Transverse colon (tissue), 4 donors: ENCODE data around the gene SSH2. TPM values are rescaled to one million over a fixed set of nuclear protein-coding genes. Genes with fewer than 3 reads are reported as not detected.
"Not testable (repeated sequence)": the region's sequence is repeated elsewhere in the genome, so short reads cannot be mapped to it uniquely, and the experiment has no call there.

ENCODE experiments used
- DNase-seq: peaks from one replicate; pipeline ENCODE4 v3.0.0-alpha.2; 2019
- H3K27ac ChIP-seq, 4 donors: fragments of 200-600 bp; sonication (generic); 2 replicates each; pipeline ENCODE4 v1.5.1; 2016 to 2018; ENCODE audit warnings: inconsistent platforms in 4 of 4
- H3K27me3 ChIP-seq: fragments of 200-600 bp; sonication (generic); 2 replicates; pipeline ENCODE4 v1.5.1; 2017; ENCODE audit warnings: inconsistent platforms
- H3K36me3 ChIP-seq, 4 donors: fragments of 200-600 bp; sonication (generic); 2 replicates each; pipeline ENCODE4 v1.5.1; 2017 to 2019; ENCODE audit warnings: inconsistent platforms in 4 of 4
- H3K4me1 ChIP-seq, 4 donors: fragments of 200-600 bp; sonication (generic); 2 replicates each; pipeline ENCODE4 v1.5.1; 2017 to 2020; ENCODE audit warnings: inconsistent platforms in 4 of 4
- H3K4me3 ChIP-seq, 4 donors: fragments of 200-600 bp; sonication (generic); 1 replicate in 1 of 4; 2 replicates in 3 of 4; pipeline versions ENCODE4 v1.5.1 to v1.6.1; 2017 to 2019; ENCODE audit warnings: inconsistent platforms in 4 of 4
- H3K9me3 ChIP-seq, 2 donors: fragments of 200-600 bp; sonication (generic); 2 replicates each; pipeline ENCODE4 v1.5.1; 2017 to 2019; ENCODE audit warnings: inconsistent platforms in 2 of 2
- EP300 ChIP-seq: sonication (generic); formaldehyde crosslinking; IDR thresholded peaks from one replicate; pipeline ENCODE4 v1.6.1; 2017; ENCODE audit warnings: antibody characterized with exemption, low read depth
- POLR2A ChIP-seq: fragments of 450-650 bp; IDR thresholded peaks from one replicate; pipeline ENCODE4 v1.6.1; 2016; ENCODE audit warnings: antibody characterized with exemption, mild to moderate bottlenecking, moderate library complexity
- POLR2AphosphoS5 ChIP-seq, 3 donors: sonication (generic); formaldehyde crosslinking; IDR thresholded peaks; one replicate each; pipeline ENCODE4 v1.6.1; 2016; ENCODE audit warnings: antibody characterized with exemption in 3 of 3
- WGBS, 2 donors: methylation state at CpG; one replicate each; pipeline ENCODE4 v1.1.5; 2018; ENCODE audit warnings: low coverage in 1 of 2; 5-methylcytosine and 5-hydroxymethylcytosine counted together
- in situ Hi-C, 4 donors: fragments of 200-750 bp; cut with MboI; loops; one replicate each; pipeline versions ENCODE4 v1.15.0 to v1.15.1; 2017; ENCODE audit warnings: low sequenced_read_pairs in 3 of 4, low pct_ligation_motif_present in 1 of 4, low pct_unique_long_range_greater_than_20kb in 1 of 4
- intact Hi-C: fragments of 100-400 bp; cut with DNase I; formaldehyde crosslinking; loops from one replicate; pipeline ENCODE4 v1.15.1; 2023; ENCODE audit warnings: low total_unique reads
- total RNA-seq, 4 donors: library from RNA; depleted of rRNA; stranded (reverse); fragments of >200 nt; gene quantifications; one replicate each; pipeline ENCODE4 v1.1.0, GENCODE V29; 2016
- TF ChIP-seq, protein P1 (sequence below), 5 experiments: fragments of 200-600 bp in 3 of 5; fragments of 450-650 bp in 2 of 5; sonication (generic) in 3 of 5; IDR thresholded peaks; 1 replicate in 2 of 5; 2 replicates in 3 of 5; pipeline ENCODE4 v1.5.1; 2016 to 2017; ENCODE audit warnings: antibody characterized with exemption in 5 of 5, inconsistent platforms in 3 of 5, mild to moderate bottlenecking in 2 of 5, moderate library complexity in 1 of 5

SSH2 gene
- total RNA-seq, 4 donors from 2014 or later = 15.3 to 99.9 (median 46.0) TPM

DNA sequence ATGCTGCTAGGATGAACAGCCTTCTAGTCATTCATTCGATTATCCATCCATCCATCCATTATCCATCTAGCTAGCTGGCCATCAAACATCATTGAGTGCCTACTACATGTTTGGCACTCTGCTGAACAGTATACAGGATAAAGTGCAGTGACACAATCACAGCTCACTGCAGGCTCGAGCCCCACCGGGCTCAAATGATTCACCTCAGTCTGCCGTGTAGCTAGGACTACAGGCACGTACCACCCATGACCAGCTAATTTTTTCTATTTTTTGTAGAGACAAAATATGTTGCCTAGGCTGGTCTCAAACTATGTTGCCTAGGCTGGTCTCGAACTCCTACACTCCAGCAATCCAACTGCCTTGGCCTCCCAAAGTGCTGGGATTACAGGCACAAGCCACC, 50.0 kb downstream of the SSH2 start:
- no peaks in the 10 kb centered on the region for H3K9me3 ChIP-seq
- peaks cover 0 to 4% (median 0%) of the 10 kb centered on the region in 4 donors for H3K4me1 ChIP-seq
- no peak overlapping the region for H3K4me3 ChIP-seq
- no peaks in the 10 kb centered on the region for H3K27me3 ChIP-seq
- in situ Hi-C loops = no loop called here
- no peak overlapping the region for H3K27ac ChIP-seq
- no peaks in the 10 kb centered on the region for H3K36me3 ChIP-seq
- DNase-seq = no peak
- 94 to 95% methylated on average over 3 to 6 of the region's 6 CpGs for WGBS, 2 donors
- TF ChIP-seq EP300 = no peak
- no peak for TF ChIP-seq POLR2A
- no peak for TF ChIP-seq POLR2AphosphoS5 (IDR thresholded peaks at IDR 0.05)
- TF ChIP-seq, protein P1, sequence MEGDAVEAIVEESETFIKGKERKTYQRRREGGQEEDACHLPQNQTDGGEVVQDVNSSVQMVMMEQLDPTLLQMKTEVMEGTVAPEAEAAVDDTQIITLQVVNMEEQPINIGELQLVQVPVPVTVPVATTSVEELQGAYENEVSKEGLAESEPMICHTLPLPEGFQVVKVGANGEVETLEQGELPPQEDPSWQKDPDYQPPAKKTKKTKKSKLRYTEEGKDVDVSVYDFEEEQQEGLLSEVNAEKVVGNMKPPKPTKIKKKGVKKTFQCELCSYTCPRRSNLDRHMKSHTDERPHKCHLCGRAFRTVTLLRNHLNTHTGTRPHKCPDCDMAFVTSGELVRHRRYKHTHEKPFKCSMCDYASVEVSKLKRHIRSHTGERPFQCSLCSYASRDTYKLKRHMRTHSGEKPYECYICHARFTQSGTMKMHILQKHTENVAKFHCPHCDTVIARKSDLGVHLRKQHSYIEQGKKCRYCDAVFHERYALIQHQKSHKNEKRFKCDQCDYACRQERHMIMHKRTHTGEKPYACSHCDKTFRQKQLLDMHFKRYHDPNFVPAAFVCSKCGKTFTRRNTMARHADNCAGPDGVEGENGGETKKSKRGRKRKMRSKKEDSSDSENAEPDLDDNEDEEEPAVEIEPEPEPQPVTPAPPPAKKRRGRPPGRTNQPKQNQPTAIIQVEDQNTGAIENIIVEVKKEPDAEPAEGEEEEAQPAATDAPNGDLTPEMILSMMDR (IDR thresholded peaks at IDR 0.05) = no peak
- intact Hi-C loops = no loop called here

DNA sequence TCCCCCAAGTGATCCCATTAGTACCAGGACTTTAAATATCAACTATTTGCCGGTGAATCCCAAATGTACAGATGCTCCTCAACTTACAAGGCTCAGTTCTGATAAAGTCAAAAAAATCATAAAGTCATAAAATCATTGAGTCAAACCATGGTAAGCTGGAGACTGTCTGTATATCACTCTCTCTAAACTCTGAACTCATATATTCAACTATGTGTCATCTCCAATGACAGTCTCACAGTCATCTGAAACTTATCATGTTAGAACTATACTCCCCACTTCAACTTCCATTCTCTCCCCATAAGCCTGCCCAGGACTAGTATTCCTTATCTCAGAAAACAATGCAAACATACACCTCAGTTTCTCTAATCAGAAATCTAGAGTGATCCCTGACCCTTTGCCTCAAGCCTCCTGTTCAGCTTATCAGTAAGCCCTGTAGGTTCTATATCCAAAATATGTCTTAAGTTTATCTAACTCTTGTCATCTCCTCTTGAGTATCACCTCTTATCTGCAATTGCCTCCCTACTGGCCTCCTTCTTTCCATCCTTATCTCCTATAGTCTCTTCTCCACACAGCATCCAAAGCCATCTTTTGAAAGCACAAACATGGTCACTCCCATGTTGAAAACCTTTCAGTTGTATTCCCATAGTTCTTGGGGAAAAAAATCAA, 55.0 kb downstream of the SSH2 start:
- TF ChIP-seq POLR2AphosphoS5 (IDR thresholded peaks at IDR 0.05) (no peak), POLR2A (no peak), EP300 (no peak)
- TF ChIP-seq, protein P1 (IDR thresholded peaks at IDR 0.05) = no peak
- H3K4me3 ChIP-seq = no peak overlapping the region
- H3K27me3 ChIP-seq = no peaks in the 10 kb centered on the region
- in situ Hi-C loops = no loop called here
- H3K9me3 ChIP-seq = no peaks in the 10 kb centered on the region
- 100% methylated on average over 1 of the region's 1 CpG for WGBS, 2 donors
- intact Hi-C loops = no loop called here
- no peak for DNase-seq
- H3K27ac ChIP-seq = no peak overlapping the region
- peaks cover 0 to 40% (median 13%) of the 10 kb centered on the region in 4 donors for H3K4me1 ChIP-seq
- H3K36me3 ChIP-seq = no peaks in the 10 kb centered on the region

DNA sequence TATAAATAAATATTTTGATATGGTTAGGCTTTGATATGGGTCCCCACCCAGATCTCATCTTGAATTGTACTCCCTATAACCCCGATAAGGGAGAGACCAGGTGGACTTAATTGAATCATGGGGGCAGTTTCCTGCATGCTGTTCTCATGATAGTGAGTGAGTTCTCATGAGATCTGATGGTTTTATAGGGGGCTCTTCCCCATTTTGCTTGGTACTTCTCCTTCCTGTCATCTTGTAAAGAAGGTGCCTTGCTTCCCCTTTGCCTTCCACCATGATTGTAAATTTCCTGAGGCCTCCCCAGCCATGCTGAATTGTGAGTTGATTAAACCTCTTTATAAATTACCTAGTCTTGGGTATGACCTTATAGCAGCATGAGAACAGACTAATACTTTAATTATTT, 55.7 kb downstream of the SSH2 start:
- intact Hi-C loops, in situ Hi-C loops, H3K4me3 ChIP-seq, H3K36me3 ChIP-seq, H3K27ac ChIP-seq, DNase-seq, H3K27me3 ChIP-seq, H3K9me3 ChIP-seq: not testable (repeated sequence)
- H3K4me1 ChIP-seq = peaks cover 0 to 40% (median 13%) of the 10 kb centered on the region in 4 donors
- 86 to 100% methylated on average over 1 of the region's 1 CpG for WGBS, 2 donors

DNA sequence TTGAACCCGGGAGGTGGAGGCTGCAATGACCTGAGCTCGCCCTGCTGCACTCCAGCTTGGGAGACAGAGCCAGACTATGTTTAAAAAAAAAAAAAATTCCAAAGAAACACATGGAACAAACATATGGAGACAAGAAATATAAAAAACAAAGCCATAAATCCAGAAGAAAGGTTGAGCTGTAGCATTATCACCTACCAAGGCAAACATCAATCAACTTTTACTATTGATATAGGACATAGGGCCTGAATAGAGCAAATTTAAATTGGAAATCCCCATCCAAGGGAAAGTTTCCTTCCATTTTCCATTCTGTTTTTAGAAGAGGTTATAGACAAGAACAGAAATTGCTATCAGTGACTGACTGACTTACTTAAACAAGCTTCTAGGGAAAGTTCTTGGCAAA, 56.6 kb downstream of the SSH2 start:
- in situ Hi-C loops (no loop called here), intact Hi-C loops (no loop called here)
- Histone ChIP-seq H3K4me1 (peaks cover 0 to 40% (median 13%) of the 10 kb centered on the region in 4 donors), H3K27me3 (no peaks in the 10 kb centered on the region), H3K4me3 (no peak overlapping the region), H3K9me3 (no peaks in the 10 kb centered on the region), H3K27ac (peak overlapping the region in 3 of 4 donors; percentile 5 to 37 (median 8)), H3K36me3 (no peaks in the 10 kb centered on the region)
- no peak for TF ChIP-seq POLR2A
- TF ChIP-seq POLR2AphosphoS5 (IDR thresholded peaks at IDR 0.05) = no peak
- TF ChIP-seq, protein P1 (IDR thresholded peaks at IDR 0.05) = no peak
- no peak for TF ChIP-seq EP300
- WGBS, 2 donors = 76 to 83% methylated on average over 1 to 2 of the region's 2 CpGs
- DNase-seq = no peak
